Panc1 (cell line): ENCODE data around the gene UGT8. TPM values are rescaled to one million over a fixed set of nuclear protein-coding genes. Genes with fewer than 3 reads are reported as not detected.

Source experiments
- ATAC-seq: fragments of 200-7000 bp; cut with Tn5 transposase; 2 replicates; pipeline ENCODE4 v1.9.1; 2020; ENCODE audit warnings: mild to moderate bottlenecking, moderate library complexity
- BruUV-seq: library from RNA; stranded (reverse); fragments of 400-500 nt; replicated peaks from 2 replicates; lab custom pipeline; 2021; lab: Mats Ljungman, UMichigan
- CTCF ChIA-PET: fragments of 300-600 bp; sonication (Branson Sonifier 250); formaldehyde crosslinking; loops from one replicate; lab custom pipeline; 2022; ENCODE audit warnings: antibody characterized with exemption; lab: Charles Lee
- POLR2A ChIA-PET: fragments of 300-600 bp; sonication (Branson Sonifier 250); formaldehyde crosslinking; loops from one replicate; lab custom pipeline; 2022; ENCODE audit warnings: antibody characterized with exemption; lab: Charles Lee
- DNase-seq: peaks from one replicate; pipeline ENCODE4 v3.0.0-alpha.2; 2010; ENCODE audit warnings: low read depth, low spot score
- H3K27ac ChIP-seq: 2 replicates; pipeline ENCODE4 v1.5.1; 2011; ENCODE audit warnings: mild to moderate bottlenecking, low read length, inconsistent platforms
- H3K27me3 ChIP-seq: fragments of 200-500 bp; sonication (Bioruptor generic); 2 replicates; pipeline ENCODE4 v1.6.0; 2014; ENCODE audit warnings: low read length, inconsistent platforms; ENCODE audit not compliant: control insufficient read depth, insufficient read depth
- H3K36me3 ChIP-seq: fragments of 200-500 bp; sonication (Bioruptor generic); 2 replicates; pipeline ENCODE4 v1.5.1; 2014; ENCODE audit warnings: inconsistent platforms, mild to moderate bottlenecking, low read length, moderate library complexity; ENCODE audit not compliant: control insufficient read depth, insufficient read depth
- H3K4me1 ChIP-seq: 2 replicates; pipeline ENCODE4 v1.5.1; 2011; ENCODE audit warnings: inconsistent platforms, mild to moderate bottlenecking, low read length, moderate library complexity; ENCODE audit not compliant: control insufficient read depth, insufficient read depth
- H3K4me3 ChIP-seq, 2 experiments: 2 replicates each; pipeline ENCODE4 v1.5.1; 2011 to 2012; ENCODE audit warnings: low read depth in 2 of 2, low read length in 2 of 2, mild to moderate bottlenecking in 2 of 2, inconsistent platforms in 1 of 2, moderate library complexity in 1 of 2
- H3K9me3 ChIP-seq: fragments of 200-500 bp; sonication (Bioruptor generic); 2 replicates; pipeline ENCODE4 v1.5.1; 2014; ENCODE audit warnings: low read depth, mild to moderate bottlenecking, inconsistent platforms, low read length, moderate library complexity; ENCODE audit not compliant: control insufficient read depth, insufficient read depth
- POLR2AphosphoS5 ChIP-seq: IDR thresholded peaks from 2 replicates; pipeline ENCODE4 v1.6.1; 2012; ENCODE audit warnings: mild to moderate bottlenecking, low read depth, low read length, moderate library complexity
- SIN3A ChIP-seq: IDR thresholded peaks from 2 replicates; pipeline ENCODE4 v1.6.1; 2012; ENCODE audit warnings: low read depth, mild to moderate bottlenecking, low read length, moderate library complexity, borderline replicate concordance; ENCODE audit not compliant: insufficient read depth
- TCF7L2 ChIP-seq: IDR thresholded peaks from 2 replicates; pipeline ENCODE4 v1.6.1; 2011; ENCODE audit warnings: mild to moderate bottlenecking, low read depth, low read length, inconsistent platforms
- in situ Hi-C: cut with HindIII; loops from 2 replicates; pipeline ENCODE4 v1.10.0; 2016; ENCODE audit warnings: low sequenced_read_pairs, low pct_unique_long_range_greater_than_20kb
- intact Hi-C: fragments of 100-400 bp; cut with micrococcal nuclease; formaldehyde crosslinking; loops from one replicate; pipeline ENCODE4 v1.10.0; 2022; ENCODE audit not compliant: unreplicated experiment
- total RNA-seq: library from RNA; stranded (reverse); gene quantifications from one replicate; pipeline ENCODE4 v1.2.1, GENCODE V29; 2021; ENCODE audit not compliant: unreplicated experiment
- TF ChIP-seq, protein P1 (sequence below): fragments of 450-650 bp; IDR thresholded peaks from 2 replicates; pipeline ENCODE4 v1.5.1; 2017; ENCODE audit warnings: mild to moderate bottlenecking
- TF ChIP-seq, protein P2 (sequence below), 2 experiments: IDR thresholded peaks; 2 replicates each; pipeline ENCODE4 v1.6.1; 2011 to 2012; ENCODE audit warnings: low read depth in 2 of 2, control low read depth in 1 of 2, low read length in 1 of 2, mild to moderate bottlenecking in 1 of 2, moderate library complexity in 1 of 2; ENCODE audit not compliant: insufficient read depth in 1 of 2

UGT8 gene
- total RNA-seq, 1 experiment from 2014 or later: 2.1 TPM

DNA sequence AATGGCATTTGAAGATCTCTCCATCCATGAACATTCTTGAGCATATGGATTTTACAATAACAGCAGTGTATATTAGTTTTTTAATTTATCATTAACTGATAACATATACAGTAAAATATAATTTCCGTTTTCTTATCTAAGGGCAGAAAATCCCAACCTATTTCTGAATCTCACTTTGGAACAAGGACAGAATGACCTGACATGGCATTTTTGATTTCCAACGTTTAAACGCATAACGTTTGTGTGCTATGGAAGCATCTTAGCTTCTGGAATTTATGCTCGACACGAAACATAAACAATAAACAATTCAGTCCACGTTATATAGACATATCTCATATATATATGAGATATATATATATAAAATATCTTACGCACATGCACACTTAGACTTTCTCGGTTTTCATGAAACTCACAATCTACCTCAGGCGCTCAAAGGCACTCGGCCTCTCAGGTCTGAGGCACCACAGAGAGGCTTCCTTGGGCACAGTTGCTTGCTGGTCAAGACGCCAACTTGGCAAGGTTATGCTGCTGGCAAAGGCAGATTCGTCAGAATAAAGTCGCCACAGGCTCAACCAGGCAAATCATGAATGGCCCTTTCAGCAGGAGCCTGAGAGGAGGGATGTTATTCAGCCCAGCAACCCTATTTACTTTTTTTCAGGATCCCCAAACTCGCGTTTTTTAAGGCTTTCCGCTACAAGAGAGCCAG, 1.0 kb upstream of the UGT8 start:
- H3K4me1 ChIP-seq: no peaks in the 10 kb centered on the region; the same call in 1 of the 2 replicates
- POLR2A ChIA-PET: no interaction called here

DNA sequence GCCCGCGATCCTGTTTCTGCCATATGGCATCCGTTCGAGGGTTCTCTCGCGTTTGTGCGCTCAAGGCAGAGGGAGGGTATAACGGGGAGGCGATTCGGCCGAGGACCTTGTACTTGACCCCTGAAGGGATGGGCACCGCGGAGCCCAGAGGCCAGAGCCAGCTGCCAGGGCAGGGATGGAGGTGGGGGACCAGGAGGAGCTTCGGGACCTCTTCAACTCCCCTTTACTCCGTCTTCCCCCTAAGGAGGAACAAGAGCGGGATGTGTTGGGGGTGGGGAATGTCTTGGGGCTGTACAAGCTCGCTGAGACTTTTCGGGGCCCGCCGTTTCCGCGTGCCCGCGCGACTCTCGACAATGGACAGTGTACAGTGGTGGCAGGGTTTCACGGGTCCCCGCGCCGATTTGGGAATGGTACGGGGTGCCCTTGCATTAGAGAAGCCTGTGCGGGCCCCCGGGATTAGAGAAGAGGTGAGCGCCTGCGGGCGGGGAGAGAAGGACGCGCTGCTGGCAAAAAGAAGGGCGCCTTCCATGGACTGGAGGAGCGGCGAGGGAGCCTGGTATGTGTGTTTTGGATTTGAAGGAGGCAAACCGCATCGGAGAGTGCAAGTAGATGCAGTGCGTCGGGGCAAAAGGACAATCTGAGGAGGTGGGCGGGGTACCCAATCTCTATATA, 760 bp downstream of the UGT8 start:
- H3K4me1 ChIP-seq: no peaks in the 10 kb centered on the region; the same call in 1 of the 2 replicates
- CTCF ChIA-PET: no interaction called here
- H3K27ac ChIP-seq: no peak overlapping the region
- no peaks in the 10 kb centered on the region; the same call in 1 of the 2 replicates for H3K36me3 ChIP-seq
- POLR2A ChIA-PET: no interaction called here
- intact Hi-C loops (no loop called here), in situ Hi-C loops (no loop called here)
- ATAC-seq (peak; percentile 53), DNase-seq (no peak)
- no TSS peak for BruUV-seq
- TF ChIP-seq, protein P1, sequence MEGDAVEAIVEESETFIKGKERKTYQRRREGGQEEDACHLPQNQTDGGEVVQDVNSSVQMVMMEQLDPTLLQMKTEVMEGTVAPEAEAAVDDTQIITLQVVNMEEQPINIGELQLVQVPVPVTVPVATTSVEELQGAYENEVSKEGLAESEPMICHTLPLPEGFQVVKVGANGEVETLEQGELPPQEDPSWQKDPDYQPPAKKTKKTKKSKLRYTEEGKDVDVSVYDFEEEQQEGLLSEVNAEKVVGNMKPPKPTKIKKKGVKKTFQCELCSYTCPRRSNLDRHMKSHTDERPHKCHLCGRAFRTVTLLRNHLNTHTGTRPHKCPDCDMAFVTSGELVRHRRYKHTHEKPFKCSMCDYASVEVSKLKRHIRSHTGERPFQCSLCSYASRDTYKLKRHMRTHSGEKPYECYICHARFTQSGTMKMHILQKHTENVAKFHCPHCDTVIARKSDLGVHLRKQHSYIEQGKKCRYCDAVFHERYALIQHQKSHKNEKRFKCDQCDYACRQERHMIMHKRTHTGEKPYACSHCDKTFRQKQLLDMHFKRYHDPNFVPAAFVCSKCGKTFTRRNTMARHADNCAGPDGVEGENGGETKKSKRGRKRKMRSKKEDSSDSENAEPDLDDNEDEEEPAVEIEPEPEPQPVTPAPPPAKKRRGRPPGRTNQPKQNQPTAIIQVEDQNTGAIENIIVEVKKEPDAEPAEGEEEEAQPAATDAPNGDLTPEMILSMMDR: no peak
- TF ChIP-seq, protein P2, sequence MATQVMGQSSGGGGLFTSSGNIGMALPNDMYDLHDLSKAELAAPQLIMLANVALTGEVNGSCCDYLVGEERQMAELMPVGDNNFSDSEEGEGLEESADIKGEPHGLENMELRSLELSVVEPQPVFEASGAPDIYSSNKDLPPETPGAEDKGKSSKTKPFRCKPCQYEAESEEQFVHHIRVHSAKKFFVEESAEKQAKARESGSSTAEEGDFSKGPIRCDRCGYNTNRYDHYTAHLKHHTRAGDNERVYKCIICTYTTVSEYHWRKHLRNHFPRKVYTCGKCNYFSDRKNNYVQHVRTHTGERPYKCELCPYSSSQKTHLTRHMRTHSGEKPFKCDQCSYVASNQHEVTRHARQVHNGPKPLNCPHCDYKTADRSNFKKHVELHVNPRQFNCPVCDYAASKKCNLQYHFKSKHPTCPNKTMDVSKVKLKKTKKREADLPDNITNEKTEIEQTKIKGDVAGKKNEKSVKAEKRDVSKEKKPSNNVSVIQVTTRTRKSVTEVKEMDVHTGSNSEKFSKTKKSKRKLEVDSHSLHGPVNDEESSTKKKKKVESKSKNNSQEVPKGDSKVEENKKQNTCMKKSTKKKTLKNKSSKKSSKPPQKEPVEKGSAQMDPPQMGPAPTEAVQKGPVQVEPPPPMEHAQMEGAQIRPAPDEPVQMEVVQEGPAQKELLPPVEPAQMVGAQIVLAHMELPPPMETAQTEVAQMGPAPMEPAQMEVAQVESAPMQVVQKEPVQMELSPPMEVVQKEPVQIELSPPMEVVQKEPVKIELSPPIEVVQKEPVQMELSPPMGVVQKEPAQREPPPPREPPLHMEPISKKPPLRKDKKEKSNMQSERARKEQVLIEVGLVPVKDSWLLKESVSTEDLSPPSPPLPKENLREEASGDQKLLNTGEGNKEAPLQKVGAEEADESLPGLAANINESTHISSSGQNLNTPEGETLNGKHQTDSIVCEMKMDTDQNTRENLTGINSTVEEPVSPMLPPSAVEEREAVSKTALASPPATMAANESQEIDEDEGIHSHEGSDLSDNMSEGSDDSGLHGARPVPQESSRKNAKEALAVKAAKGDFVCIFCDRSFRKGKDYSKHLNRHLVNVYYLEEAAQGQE (IDR thresholded peaks at IDR 0.05; ENCODE audit: insufficient read depth in 1 of 2, low read depth in 2 of 2, low read length in 1 of 2): no peak
- TF ChIP-seq TCF7L2 (no peak), SIN3A (no peak), POLR2AphosphoS5 (no peak)
- H3K4me3 ChIP-seq: peak overlapping the region; percentile 30 to 51
- H3K27me3 ChIP-seq: peaks cover 9% of the 10 kb centered on the region
- no peaks in the 10 kb centered on the region for H3K9me3 ChIP-seq

More for the DNA sequence above, 1.0 kb upstream of the UGT8 start:
- peaks cover 9% of the 10 kb centered on the region for H3K27me3 ChIP-seq
- DNase-seq (no peak), ATAC-seq (0 out of 2 replicates have a peak, but pooled peaks have one; percentile 10)
- H3K27ac ChIP-seq: no peak overlapping the region
- H3K4me3 ChIP-seq: peak overlapping the region; percentile 35 to 51
- TF ChIP-seq POLR2AphosphoS5 (no peak), SIN3A (no peak), TCF7L2 (no peak)
- TF ChIP-seq, protein P1: no peak
- TF ChIP-seq, protein P2 (IDR thresholded peaks at IDR 0.05; ENCODE audit: insufficient read depth in 1 of 2, low read depth in 2 of 2, low read length in 1 of 2): no peak
- CTCF ChIA-PET: no interaction called here
- intact Hi-C loops (no loop called here), in situ Hi-C loops (no loop called here)
- no peaks in the 10 kb centered on the region; the same call in 1 of the 2 replicates for H3K36me3 ChIP-seq
- no peaks in the 10 kb centered on the region for H3K9me3 ChIP-seq
- BruUV-seq: no TSS peak
